Measurements from ENCODE around the gene RASA1. TPM values are rescaled to one million over a fixed set of nuclear protein-coding genes. Genes with fewer than 3 reads are reported as not detected.

The RASA1 gene
- total and polyA plus RNA-seq, 2 experiments from 2014 or later: 32.1 to 67.8 TPM

DNA sequence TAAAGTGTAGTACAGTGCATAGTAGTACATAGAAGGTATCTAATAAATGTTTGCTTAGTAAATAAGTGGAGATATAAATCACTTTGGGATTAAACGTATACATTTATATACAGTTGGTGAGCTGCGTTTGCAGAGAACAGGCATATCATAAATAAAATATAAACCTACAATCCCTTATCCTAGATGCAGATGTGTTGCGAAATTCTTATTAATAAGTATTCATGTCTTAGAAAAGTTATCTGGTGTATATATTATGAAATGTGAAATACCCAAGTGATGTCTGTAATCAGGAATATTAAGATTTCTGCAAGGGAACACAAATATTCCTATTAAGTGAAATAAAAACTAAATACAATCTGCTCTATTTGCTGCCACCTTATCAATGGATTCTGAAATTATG, 136.2 kb downstream of the RASA1 start:
- TF ChIP-seq EZH2phosphoT487 (IDR thresholded peaks at IDR 0.05; ENCODE audit: insufficient read depth, low read depth) (no peak), EZH2 (IDR thresholded peaks at IDR 0.05; ENCODE audit: insufficient read depth, poor library complexity, severe bottlenecking) (no peak)
- H3K27ac ChIP-seq: no peak overlapping the region
- no peak for DNase-seq
- no peaks in the 10 kb centered on the region for H3K27me3 ChIP-seq (replicated peaks; ENCODE audit: insufficient read depth)
- no peak overlapping the region for H3K9ac ChIP-seq
- no peak overlapping the region for H2AFZ ChIP-seq
- no peak overlapping the region for H3K4me3 ChIP-seq
- H3K79me2 ChIP-seq (ENCODE audit: insufficient read depth): peaks cover 49% of the 10 kb centered on the region
- H3K4me1 ChIP-seq (ENCODE audit: insufficient read depth): peaks cover 9% of the 10 kb centered on the region
- in situ Hi-C loops (cut with MboI): no loop called here
- H3K4me2 ChIP-seq (ENCODE audit: unreplicated experiment): no peak overlapping the region
- H4K20me1 ChIP-seq (ENCODE audit: insufficient read depth): no peaks in the 10 kb centered on the region
- 94 to 97% methylated on average over 3 of the region's 3 CpGs for WGBS, 2 experiments (ENCODE audit: low coverage in 1 of 2, low lambda C conversion rate in 2 of 2, missing lambda C conversion rate in 2 of 2)
- H3F3A ChIP-seq (ENCODE audit: insufficient read depth): peaks cover 64% of the 10 kb centered on the region
- peaks cover 66% of the 10 kb centered on the region for H3K36me3 ChIP-seq (ENCODE audit: low read depth)
- H3K9me3 ChIP-seq (ENCODE audit: low read depth): no peaks in the 10 kb centered on the region
- no peaks in the 10 kb centered on the region for H3K9me2 ChIP-seq (ENCODE audit: insufficient read depth)

DNA sequence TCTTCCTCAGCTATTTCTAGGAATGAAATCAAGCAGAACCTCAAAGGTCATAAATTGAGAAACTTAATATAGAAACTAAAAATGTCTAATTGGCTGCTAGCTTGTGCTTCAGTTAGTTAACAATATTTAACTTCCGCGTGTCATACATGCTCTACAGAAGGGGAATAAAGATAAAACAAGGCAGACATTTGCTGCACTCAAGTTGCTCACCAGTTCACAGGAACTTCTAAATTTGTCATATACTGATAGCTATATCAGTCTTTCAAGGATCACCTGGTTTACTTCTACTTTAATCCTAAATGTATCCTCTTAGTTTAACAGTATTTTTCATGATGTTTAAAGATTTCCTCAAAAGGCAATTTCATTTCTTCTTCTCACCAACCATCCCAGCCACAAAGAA, 136.7 kb downstream of the RASA1 start:
- H3F3A ChIP-seq (ENCODE audit: insufficient read depth): peaks cover 60% of the 10 kb centered on the region
- no peaks in the 10 kb centered on the region for H3K9me3 ChIP-seq (ENCODE audit: low read depth)
- no peaks in the 10 kb centered on the region for H3K9me2 ChIP-seq (ENCODE audit: insufficient read depth)
- H3K36me3 ChIP-seq (ENCODE audit: low read depth): peaks cover 66% of the 10 kb centered on the region
- H3K4me2 ChIP-seq (ENCODE audit: unreplicated experiment): no peak overlapping the region
- H3K4me1 ChIP-seq (ENCODE audit: insufficient read depth): peaks cover 11% of the 10 kb centered on the region
- 98 to 100% methylated on average over 2 of the region's 2 CpGs for WGBS, 2 experiments (ENCODE audit: low coverage in 1 of 2, low lambda C conversion rate in 2 of 2, missing lambda C conversion rate in 2 of 2)
- no peak overlapping the region for H3K4me3 ChIP-seq
- TF ChIP-seq EZH2 (IDR thresholded peaks at IDR 0.05; ENCODE audit: insufficient read depth, poor library complexity, severe bottlenecking): no peak
- H3K27ac ChIP-seq: no peak overlapping the region
- no peaks in the 10 kb centered on the region for H3K27me3 ChIP-seq (replicated peaks; ENCODE audit: insufficient read depth)
- in situ Hi-C loops (cut with MboI): no loop called here
- H3K79me2 ChIP-seq (ENCODE audit: insufficient read depth): peaks cover 54% of the 10 kb centered on the region
- no peak for DNase-seq
- no peak overlapping the region for H3K9ac ChIP-seq
- H2AFZ ChIP-seq: no peak overlapping the region
- no peaks in the 10 kb centered on the region for H4K20me1 ChIP-seq (ENCODE audit: insufficient read depth)

DNA sequence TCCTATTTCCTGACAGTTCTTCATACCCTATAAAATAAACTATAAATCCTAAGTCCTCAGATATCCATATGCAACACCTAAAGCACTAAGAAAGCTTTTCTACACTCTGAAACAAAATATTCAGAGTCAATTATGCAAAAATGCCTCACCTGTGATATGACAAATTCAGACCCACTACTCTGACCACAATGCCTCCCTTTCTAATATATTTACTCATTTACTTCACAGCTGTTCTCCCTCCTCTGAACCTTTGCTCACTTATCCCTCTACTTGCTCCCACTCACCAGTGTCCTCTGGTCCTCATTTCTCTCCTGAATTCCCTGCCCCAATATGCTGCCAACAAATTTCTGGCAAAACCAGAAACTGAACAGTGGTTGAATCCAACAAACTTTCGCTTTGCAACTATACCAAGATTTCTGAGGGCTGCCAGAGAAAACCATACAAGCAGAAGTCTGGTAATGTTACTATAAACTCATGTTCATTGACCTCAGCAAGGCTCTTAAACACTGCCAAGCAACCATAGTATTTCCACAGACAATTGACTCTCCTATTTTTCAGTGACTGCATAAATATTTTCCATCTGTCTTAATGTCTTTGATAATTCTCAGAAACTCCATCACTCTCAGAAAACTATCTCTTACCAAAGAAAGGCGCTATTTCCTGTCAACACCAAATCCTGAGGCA, 137.9 kb downstream of the RASA1 start:
- Histone ChIP-seq H3K9ac (no peak overlapping the region), H3K9me3 (ENCODE audit: low read depth) (no peaks in the 10 kb centered on the region), H3K27me3 (replicated peaks; ENCODE audit: insufficient read depth) (no peaks in the 10 kb centered on the region), H3K36me3 (ENCODE audit: low read depth) (peaks cover 74% of the 10 kb centered on the region), H3K4me3 (no peak overlapping the region), H3K9me2 (ENCODE audit: insufficient read depth) (no peaks in the 10 kb centered on the region), H3K4me2 (ENCODE audit: unreplicated experiment) (no peak overlapping the region), H3K27ac (no peak overlapping the region), H3K4me1 (ENCODE audit: insufficient read depth) (peaks cover 14% of the 10 kb centered on the region), H3F3A (ENCODE audit: insufficient read depth) (peaks cover 50% of the 10 kb centered on the region), H4K20me1 (ENCODE audit: insufficient read depth) (no peaks in the 10 kb centered on the region), H2AFZ (no peak overlapping the region), H3K79me2 (ENCODE audit: insufficient read depth) (peaks cover 65% of the 10 kb centered on the region)
- DNase-seq: no peak
- 80 to 82% methylated on average over 2 of the region's 2 CpGs for WGBS, 2 experiments (ENCODE audit: low coverage in 1 of 2, low lambda C conversion rate in 2 of 2, missing lambda C conversion rate in 2 of 2)
- in situ Hi-C loops (cut with MboI): no loop called here
- no peak for TF ChIP-seq EZH2phosphoT487 (IDR thresholded peaks at IDR 0.05; ENCODE audit: insufficient read depth, low read depth)
- no peak for TF ChIP-seq EZH2 (IDR thresholded peaks at IDR 0.05; ENCODE audit: insufficient read depth, poor library complexity, severe bottlenecking)

DNA sequence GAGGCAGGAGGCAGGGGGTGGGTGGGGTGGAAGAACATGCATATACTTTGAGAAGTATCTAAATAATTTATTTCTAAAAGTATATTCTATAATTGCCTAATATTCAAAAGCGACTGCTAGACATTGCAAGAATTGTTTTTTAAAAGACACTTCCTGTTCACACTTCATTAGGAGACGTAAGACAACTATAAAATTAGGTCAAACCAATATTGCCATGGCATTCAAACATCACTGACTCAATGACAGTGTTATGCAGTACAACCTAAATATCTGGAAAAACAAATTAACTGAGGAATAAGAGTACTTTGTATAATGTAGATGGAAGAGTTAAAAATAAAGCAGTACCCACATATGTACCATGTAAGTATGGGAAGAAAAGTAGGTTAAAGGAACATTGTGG, 140.5 kb downstream of the RASA1 start:
- peaks cover 25% of the 10 kb centered on the region for H3K4me1 ChIP-seq (ENCODE audit: insufficient read depth)
- no peak overlapping the region for H3K27ac ChIP-seq
- H2AFZ ChIP-seq: no peak overlapping the region
- no peak for DNase-seq
- no peak overlapping the region for H3K4me2 ChIP-seq (ENCODE audit: unreplicated experiment)
- no peaks in the 10 kb centered on the region for H4K20me1 ChIP-seq (ENCODE audit: insufficient read depth)
- TF ChIP-seq EZH2phosphoT487 (IDR thresholded peaks at IDR 0.05; ENCODE audit: insufficient read depth, low read depth): no peak
- no peak for TF ChIP-seq EZH2 (IDR thresholded peaks at IDR 0.05; ENCODE audit: insufficient read depth, poor library complexity, severe bottlenecking)
- H3K9me2 ChIP-seq (ENCODE audit: insufficient read depth): no peaks in the 10 kb centered on the region
- peaks cover 51% of the 10 kb centered on the region for H3K36me3 ChIP-seq (ENCODE audit: low read depth)
- 92 to 96% methylated on average over 2 of the region's 2 CpGs for whole genome bisulfite sequencing, 2 experiments (ENCODE audit: low coverage in 1 of 2, low lambda C conversion rate in 2 of 2, missing lambda C conversion rate in 2 of 2)
- peaks cover 42% of the 10 kb centered on the region for H3F3A ChIP-seq (ENCODE audit: insufficient read depth)
- no peaks in the 10 kb centered on the region for H3K9me3 ChIP-seq (ENCODE audit: low read depth)
- H3K27me3 ChIP-seq (replicated peaks; ENCODE audit: insufficient read depth): no peaks in the 10 kb centered on the region
- peaks cover 67% of the 10 kb centered on the region for H3K79me2 ChIP-seq (ENCODE audit: insufficient read depth)
- no peak overlapping the region for H3K4me3 ChIP-seq
- in situ Hi-C loops (cut with MboI): no loop called here
- no peak overlapping the region for H3K9ac ChIP-seq
